Activated CD4-positive, alpha-beta T cell treated with anti-CD3 and anti-CD28 coated beads for 4 hours (primary cell): ENCODE results near the gene MYH6.
"Not testable (repeated sequence)": the region's sequence is repeated elsewhere in the genome, so short reads cannot be mapped to it uniquely, and the experiment has no call there.

ENCODE experiments used
- DNase-seq, 2 donors: peaks; one replicate each; pipeline ENCODE4 v3.0.0-alpha.2; 2020

MYH6 gene

GRCh38 chr14:23413681-23414080 lies 5.6 kb upstream of the MYH6 start:
- no peak for DNase-seq

GRCh38 chr14:23411563-23412525 lies 3.8 kb upstream of the MYH6 start:
- no peak for DNase-seq

GRCh38 chr14:23409966-23410635 lies 2.0 kb upstream of the MYH6 start:
- no peak for DNase-seq

- no peak for DNase-seq
Observed at GRCh38 chr14:23409475-23409874, 1.4 kb upstream of the MYH6 start.

- DNase-seq: no peak
Observed at GRCh38 chr14:23408307-23408630, 196 bp upstream of the MYH6 start.

- no peak for DNase-seq
Observed at GRCh38 chr14:23406725-23407355, 1.2 kb downstream of the MYH6 start.

GRCh38 chr14:23406244-23406643 lies 1.8 kb downstream of the MYH6 start:
- DNase-seq: no peak

GRCh38 chr14:23405516-23406025 lies 2.5 kb downstream of the MYH6 start:
- DNase-seq: no peak

GRCh38 chr14:23405096-23405495 lies 3.0 kb downstream of the MYH6 start:
- DNase-seq: no peak

- no peak for DNase-seq
Observed at GRCh38 chr14:23404331-23404900, 3.7 kb downstream of the MYH6 start.

- no peak for DNase-seq
Observed at GRCh38 chr14:23403908-23404307, 4.2 kb downstream of the MYH6 start.

GRCh38 chr14:23403139-23403438 lies 5.0 kb downstream of the MYH6 start:
- DNase-seq: no peak

- DNase-seq: no peak
Observed at GRCh38 chr14:23402296-23403138, 5.6 kb downstream of the MYH6 start.

GRCh38 chr14:23401291-23401690 lies 6.8 kb downstream of the MYH6 start:
- no peak for DNase-seq

- not testable (repeated sequence) for DNase-seq
Observed at GRCh38 chr14:23400496-23401149, 7.5 kb downstream of the MYH6 start.

GRCh38 chr14:23399591-23399990 lies 8.5 kb downstream of the MYH6 start:
- no peak for DNase-seq

GRCh38 chr14:23399136-23399535 lies 8.9 kb downstream of the MYH6 start:
- no peak for DNase-seq

- DNase-seq: no peak
Observed at GRCh38 chr14:23398348-23398747, 9.7 kb downstream of the MYH6 start.

GRCh38 chr14:23396781-23397407 lies 11.2 kb downstream of the MYH6 start:
- no peak for DNase-seq

- no peak for DNase-seq
Observed at GRCh38 chr14:23396126-23396525, 11.9 kb downstream of the MYH6 start.

- no peak for DNase-seq
Observed at GRCh38 chr14:23392613-23393012, 15.5 kb downstream of the MYH6 start.
